Thoracic aorta (tissue), 2 donors: ENCODE results near the gene KHSRP. TPM values are rescaled to one million over a fixed set of nuclear protein-coding genes. Genes with fewer than 3 reads are reported as not detected.

Experiments
- ATAC-seq: fragments of 150-250 bp; one replicate; pipeline ENCODE4 v1.8.0; 2017; ENCODE audit warnings: low read depth; ENCODE audit not compliant: insufficient number of reproducible peaks, low FRiP score
- DNase-seq: peaks from one replicate; pipeline ENCODE4 v3.0.0-alpha.2; 2020; ENCODE audit warnings: low spot score
- H3K27ac ChIP-seq, 2 donors: fragments of 200-600 bp; sonication (generic); 1 replicate in 1 of 2; 2 replicates in 1 of 2; pipeline ENCODE4 v1.5.1; 2016; ENCODE audit warnings: mild to moderate bottlenecking in 2 of 2, moderate library complexity in 2 of 2
- H3K27me3 ChIP-seq: fragments of 200-600 bp; sonication (generic); replicated peaks from 2 replicates; pipeline ENCODE4 v1.6.0; 2016; ENCODE audit warnings: mild to moderate bottlenecking; ENCODE audit not compliant: insufficient read depth
- H3K36me3 ChIP-seq: fragments of 200-600 bp; sonication (generic); one replicate; pipeline ENCODE4 v1.5.1; 2016
- H3K4me1 ChIP-seq, 2 donors: fragments of 200-600 bp; sonication (generic); 1 replicate in 1 of 2; 2 replicates in 1 of 2; pipeline versions ENCODE4 v1.5.1 to v1.6.0; 2016; ENCODE audit warnings: low read depth in 2 of 2, mild to moderate bottlenecking in 1 of 2; ENCODE audit not compliant: control insufficient read depth in 1 of 2
- H3K4me3 ChIP-seq: fragments of 200-600 bp; sonication (generic); 2 replicates; pipeline ENCODE4 v1.5.1; 2016; ENCODE audit warnings: mild to moderate bottlenecking
- H3K9me3 ChIP-seq: fragments of 200-600 bp; sonication (generic); 2 replicates; pipeline ENCODE4 v1.5.1; 2016
- total RNA-seq, 2 donors: library from RNA; depleted of rRNA; stranded (reverse); fragments of >200 nt; gene quantifications; one replicate each; pipeline versions ENCODE4 v1.1.0 to v1.2.3, GENCODE V29; 2016
- TF ChIP-seq, protein P1 (sequence below): fragments of 200-600 bp; sonication (generic); IDR thresholded peaks from one replicate; pipeline ENCODE4 v1.5.1; 2019; ENCODE audit warnings: antibody characterized with exemption

The KHSRP gene
- total RNA-seq, 2 donors from 2014 or later = 98.4 to 111 TPM

GRCh38 chr19:6393983-6394412, 30.6 kb downstream of the KHSRP start:
- Histone ChIP-seq H3K9me3 (no peaks in the 10 kb centered on the region), H3K4me1 (peaks cover 7 to 25% of the 10 kb centered on the region in 2 donors), H3K36me3 (peaks cover 5% of the 10 kb centered on the region), H3K27me3 (no peaks in the 10 kb centered on the region), H3K27ac (peak overlapping the region; percentile 97 to 98), H3K4me3 (peak overlapping the region; percentile 90)
- no peak for DNase-seq
- TF ChIP-seq, protein P1, sequence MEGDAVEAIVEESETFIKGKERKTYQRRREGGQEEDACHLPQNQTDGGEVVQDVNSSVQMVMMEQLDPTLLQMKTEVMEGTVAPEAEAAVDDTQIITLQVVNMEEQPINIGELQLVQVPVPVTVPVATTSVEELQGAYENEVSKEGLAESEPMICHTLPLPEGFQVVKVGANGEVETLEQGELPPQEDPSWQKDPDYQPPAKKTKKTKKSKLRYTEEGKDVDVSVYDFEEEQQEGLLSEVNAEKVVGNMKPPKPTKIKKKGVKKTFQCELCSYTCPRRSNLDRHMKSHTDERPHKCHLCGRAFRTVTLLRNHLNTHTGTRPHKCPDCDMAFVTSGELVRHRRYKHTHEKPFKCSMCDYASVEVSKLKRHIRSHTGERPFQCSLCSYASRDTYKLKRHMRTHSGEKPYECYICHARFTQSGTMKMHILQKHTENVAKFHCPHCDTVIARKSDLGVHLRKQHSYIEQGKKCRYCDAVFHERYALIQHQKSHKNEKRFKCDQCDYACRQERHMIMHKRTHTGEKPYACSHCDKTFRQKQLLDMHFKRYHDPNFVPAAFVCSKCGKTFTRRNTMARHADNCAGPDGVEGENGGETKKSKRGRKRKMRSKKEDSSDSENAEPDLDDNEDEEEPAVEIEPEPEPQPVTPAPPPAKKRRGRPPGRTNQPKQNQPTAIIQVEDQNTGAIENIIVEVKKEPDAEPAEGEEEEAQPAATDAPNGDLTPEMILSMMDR = no peak
- no peak for ATAC-seq

GRCh38 chr19:6393074-6393982, 31.3 kb downstream of the KHSRP start, which contains the start of gene GTF2F1:
Gene GTF2F1, minus strand, starts transcription at chr19:6393164. Its CDS starts 169 bp downstream, at chr19:6392995.
- Histone ChIP-seq H3K4me3 (peak within 1 kb of the TSS; percentile 90), H3K27ac (peak within 1 kb of the TSS; percentile 97 to 98), H3K27me3 (no peaks in the 10 kb centered on the region), H3K9me3 (no peaks in the 10 kb centered on the region), H3K4me1 (peaks cover 7 to 25% of the 10 kb centered on the region in 2 donors), H3K36me3 (peaks cover 11% of the 10 kb centered on the region)
- ATAC-seq (peak; percentile 81), DNase-seq (peak; percentile 82)
- TF ChIP-seq, protein P1 = no peak

GRCh38 chr19:6392221-6393073, 32.2 kb downstream of the KHSRP start:
- Histone ChIP-seq H3K9me3 (no peaks in the 10 kb centered on the region), H3K4me1 (peaks cover 7 to 25% of the 10 kb centered on the region in 2 donors), H3K27me3 (no peaks in the 10 kb centered on the region), H3K36me3 (peaks cover 19% of the 10 kb centered on the region), H3K4me3 (peak overlapping the region; percentile 90), H3K27ac (peak overlapping the region; percentile 97 to 98)
- no peak for ATAC-seq
- TF ChIP-seq, protein P1 = no peak
- DNase-seq = no peak

DNA sequence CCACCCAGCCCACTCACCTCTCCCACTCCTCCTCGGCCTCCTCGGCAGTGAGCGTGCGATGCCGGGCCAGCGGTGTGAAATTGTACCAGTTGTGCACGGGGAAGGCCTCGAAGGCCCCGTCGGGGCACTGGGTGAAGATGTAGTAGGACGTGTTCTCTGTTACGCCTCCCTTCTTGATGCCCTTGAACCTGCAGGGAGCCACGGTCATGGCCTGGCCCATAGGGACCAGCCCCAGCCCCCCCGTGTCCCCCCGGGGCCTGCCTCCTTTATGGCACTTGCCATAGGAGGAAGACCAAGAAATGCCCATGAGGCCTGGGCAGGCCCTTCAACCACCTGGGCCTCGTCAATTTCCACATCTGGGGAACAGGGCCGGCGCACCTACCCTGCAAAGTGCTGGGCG, 37.2 kb downstream of the KHSRP start:
- Histone ChIP-seq H3K4me3 (no peak overlapping the region), H3K9me3 (no peaks in the 10 kb centered on the region), H3K27ac (no peak overlapping the region), H3K4me1 (peaks cover 4 to 13% of the 10 kb centered on the region in 2 donors), H3K27me3 (no peaks in the 10 kb centered on the region), H3K36me3 (peaks cover 51% of the 10 kb centered on the region)
- TF ChIP-seq, protein P1 = no peak
- DNase-seq (no peak), ATAC-seq (no peak)

DNA sequence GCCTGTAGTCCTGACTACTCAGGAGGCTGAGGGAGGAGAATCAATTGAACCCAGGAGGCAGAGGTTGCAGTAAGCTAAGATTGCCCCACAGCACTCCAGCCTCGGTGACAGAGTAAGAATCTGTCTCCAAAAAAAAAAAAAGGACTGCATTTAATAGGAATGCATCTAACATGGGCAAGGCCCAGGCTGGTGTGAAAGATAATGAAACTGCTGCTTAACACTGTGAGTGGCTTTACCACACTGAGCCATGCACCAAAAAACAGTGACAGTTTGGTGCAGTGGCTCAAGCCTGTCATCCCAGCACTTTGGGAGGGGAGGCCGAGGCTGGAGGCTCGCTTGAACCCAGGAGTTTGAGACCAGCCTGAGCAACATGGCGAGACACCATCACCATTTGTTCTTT, 40.2 kb downstream of the KHSRP start:
- ATAC-seq (no peak), DNase-seq (no peak)
- H3K27me3 ChIP-seq = no peaks in the 10 kb centered on the region
- TF ChIP-seq, protein P1 = no peak
- peaks cover 78% of the 10 kb centered on the region for H3K36me3 ChIP-seq
- no peak overlapping the region for H3K27ac ChIP-seq
- H3K4me1 ChIP-seq = no peaks in the 10 kb centered on the region
- no peak overlapping the region for H3K4me3 ChIP-seq
- no peaks in the 10 kb centered on the region for H3K9me3 ChIP-seq
